T follicular helper cell (primary cell): Measurements from ENCODE around the gene GPC5.

ENCODE experiments used
- DNase-seq: peaks from one replicate; pipeline ENCODE4 v3.0.0-alpha.2; 2020; ENCODE audit warnings: low read depth

Gene GPC5

DNA sequence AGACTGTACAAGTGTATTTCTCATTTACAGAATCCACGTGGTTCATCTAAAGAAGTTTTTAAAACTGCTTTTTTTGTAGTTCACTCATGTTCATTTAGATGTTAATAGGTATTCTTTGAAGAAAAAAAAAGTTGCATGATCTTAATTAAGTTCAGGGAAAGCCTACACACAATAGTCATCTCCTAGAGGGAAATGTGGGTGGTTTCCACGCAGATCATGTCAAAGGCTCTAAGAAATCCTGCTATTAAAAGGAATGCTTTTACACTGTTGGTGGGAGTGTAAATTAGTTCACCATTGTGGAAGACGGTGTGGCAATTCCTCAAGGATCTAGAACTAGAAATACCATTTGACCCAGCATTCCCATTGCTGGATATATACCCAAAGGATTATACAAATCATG, 312.3 kb downstream of the GPC5 start:
- no peak for DNase-seq

DNA sequence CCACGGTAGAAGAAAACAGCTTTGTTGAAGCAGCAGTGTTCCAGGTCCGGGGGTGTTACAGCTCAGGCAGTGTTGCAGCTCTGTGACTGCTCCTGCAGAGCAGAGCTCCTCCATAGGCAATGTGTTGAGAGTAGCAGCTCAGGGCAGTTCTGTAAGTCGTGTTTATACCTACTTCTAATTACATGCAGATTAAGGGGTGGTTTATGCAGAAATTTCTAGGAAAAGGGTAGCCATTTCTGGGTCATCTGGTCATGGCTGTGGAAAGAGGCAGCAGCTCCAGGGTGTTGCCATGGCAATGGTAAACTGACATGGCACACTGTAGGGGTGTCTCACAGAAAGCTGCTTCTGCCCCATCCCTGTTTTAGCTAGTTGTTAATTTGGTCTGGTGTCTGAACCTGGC, 316.4 kb downstream of the GPC5 start:
- no peak for DNase-seq

GRCh38 chr13:91716436-91717065, 318.1 kb downstream of the GPC5 start:
- no peak for DNase-seq

- DNase-seq, result no peak
Observed at GRCh38 chr13:91719033-91719432, 320.6 kb downstream of the GPC5 start.

DNA sequence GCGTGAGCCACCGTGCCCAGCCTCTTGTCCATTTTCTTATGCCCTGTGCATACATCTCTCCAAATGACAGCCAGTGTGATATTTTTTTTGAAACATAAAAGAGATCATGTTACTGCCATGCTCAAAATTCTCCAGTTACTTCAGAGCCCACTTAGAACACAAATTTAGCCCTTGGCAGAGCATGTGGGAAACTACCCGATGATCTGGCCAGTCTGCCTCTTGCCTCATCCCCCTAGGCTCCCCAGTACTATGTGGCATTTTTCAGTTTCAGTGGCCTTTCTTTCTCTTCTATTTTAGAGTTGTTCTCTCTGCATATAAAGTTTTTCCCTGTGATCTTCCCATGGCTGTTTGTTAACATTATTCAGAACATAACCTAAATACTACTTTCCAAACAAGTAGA, 323.0 kb downstream of the GPC5 start:
- DNase-seq, result no peak

- no peak for DNase-seq
Observed at GRCh38 chr13:91722267-91722884, 324.0 kb downstream of the GPC5 start.

DNA sequence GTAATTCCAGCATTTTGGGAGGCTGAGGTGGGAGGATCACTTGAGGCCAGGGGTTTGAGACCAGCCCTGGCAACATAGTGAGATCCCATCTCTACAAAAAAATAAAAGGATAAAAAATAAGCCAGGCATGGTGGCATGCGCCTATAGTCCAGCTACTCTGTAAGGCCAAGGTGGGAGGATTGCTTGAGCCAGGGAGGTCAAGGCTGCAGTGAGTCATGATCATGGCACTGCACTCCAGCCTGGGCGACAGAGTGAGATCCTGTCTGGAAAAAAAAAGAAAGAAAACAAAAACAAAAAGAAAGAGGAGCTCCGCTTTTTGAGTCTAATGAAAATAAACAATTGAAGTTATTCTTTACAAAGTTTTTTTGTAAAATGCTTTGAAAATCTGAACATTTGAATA, 326.2 kb downstream of the GPC5 start:
- no peak for DNase-seq

GRCh38 chr13:91725646-91726045, 327.2 kb downstream of the GPC5 start:
- no peak for DNase-seq

DNA sequence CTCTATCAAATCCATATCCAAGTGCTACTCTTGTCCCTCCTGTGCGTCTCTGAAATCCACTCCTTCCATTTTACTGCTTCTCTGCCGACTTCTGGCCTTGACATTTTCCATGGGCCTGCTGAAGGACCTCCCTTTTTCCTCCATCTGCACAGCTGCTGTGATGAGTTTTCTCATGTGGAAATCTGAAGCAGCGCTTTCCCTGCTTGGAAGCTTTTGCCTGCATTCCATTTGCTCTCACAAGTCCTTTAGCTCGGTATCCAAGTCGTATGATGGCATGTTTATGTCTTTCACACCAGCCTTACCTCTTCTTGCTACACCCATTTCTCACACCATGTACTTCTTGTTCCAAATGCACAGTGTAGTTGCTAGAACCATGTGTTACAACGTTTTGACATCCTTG, 328.2 kb downstream of the GPC5 start:
- no peak for DNase-seq

GRCh38 chr13:91729859-91730258, 331.4 kb downstream of the GPC5 start:
- no peak for DNase-seq

DNA sequence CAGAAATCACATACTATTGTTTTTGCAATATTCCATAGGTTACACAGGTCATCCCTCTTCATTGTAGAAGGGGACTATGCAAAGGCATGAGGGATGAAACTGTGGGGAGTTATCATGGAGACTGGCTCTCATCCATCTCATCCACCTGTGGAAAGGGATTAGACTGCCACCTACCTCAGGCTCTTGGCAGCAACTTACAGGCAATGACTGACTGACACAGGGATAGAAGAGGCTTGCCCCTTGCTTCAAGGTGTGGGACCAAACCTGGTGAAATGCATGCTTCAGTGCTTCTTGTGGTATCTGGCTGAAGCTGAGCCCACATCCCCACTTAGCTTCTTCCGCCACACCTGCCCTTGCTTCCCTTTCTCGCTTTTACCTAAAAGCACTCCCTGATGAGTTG, 341.3 kb downstream of the GPC5 start:
- DNase-seq, result no peak

- no peak for DNase-seq
Observed at GRCh38 chr13:91740756-91741155, 342.3 kb downstream of the GPC5 start.

- no peak for DNase-seq
Observed at GRCh38 chr13:91741925-91742324, 343.5 kb downstream of the GPC5 start.

GRCh38 chr13:91744284-91744683, 345.9 kb downstream of the GPC5 start:
- no peak for DNase-seq

DNA sequence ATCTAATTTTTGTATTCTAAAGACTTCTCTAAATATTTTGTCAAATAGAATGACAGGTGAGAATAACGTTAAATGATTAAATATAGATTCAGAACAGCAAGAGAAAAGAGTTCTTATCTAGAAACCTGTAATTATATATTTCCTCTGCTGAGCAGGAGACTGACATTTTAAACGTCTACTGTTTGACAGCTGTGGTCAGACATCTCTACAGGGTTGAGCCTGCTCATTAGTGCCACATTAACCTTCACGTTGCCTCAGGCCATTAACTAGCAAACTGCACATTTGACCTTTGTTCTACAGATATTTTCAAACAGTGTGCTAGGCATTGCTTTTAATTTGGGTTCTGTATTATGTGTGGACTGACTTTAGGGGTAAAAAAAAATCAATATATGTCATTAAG, 347.5 kb downstream of the GPC5 start:
- no peak for DNase-seq

DNA sequence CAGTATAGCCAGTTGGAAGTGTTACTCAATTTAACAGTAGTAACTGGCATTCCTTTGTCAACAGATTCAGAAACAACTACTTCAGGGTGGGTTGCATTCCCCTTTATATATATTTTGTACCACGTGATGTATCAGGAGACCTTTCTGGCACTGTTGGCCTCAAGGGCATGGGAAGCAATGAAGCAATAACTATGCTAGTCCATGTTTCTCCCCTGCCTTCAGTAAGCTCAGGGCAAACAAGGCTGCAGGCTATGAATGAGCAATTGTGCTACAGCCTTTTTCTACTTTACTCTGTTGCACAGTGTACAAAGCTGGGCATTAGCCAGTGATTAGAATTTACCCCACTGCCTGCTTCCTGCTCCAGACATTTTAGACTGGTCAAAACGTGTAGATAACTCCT, 348.8 kb downstream of the GPC5 start:
- DNase-seq, result no peak

DNA sequence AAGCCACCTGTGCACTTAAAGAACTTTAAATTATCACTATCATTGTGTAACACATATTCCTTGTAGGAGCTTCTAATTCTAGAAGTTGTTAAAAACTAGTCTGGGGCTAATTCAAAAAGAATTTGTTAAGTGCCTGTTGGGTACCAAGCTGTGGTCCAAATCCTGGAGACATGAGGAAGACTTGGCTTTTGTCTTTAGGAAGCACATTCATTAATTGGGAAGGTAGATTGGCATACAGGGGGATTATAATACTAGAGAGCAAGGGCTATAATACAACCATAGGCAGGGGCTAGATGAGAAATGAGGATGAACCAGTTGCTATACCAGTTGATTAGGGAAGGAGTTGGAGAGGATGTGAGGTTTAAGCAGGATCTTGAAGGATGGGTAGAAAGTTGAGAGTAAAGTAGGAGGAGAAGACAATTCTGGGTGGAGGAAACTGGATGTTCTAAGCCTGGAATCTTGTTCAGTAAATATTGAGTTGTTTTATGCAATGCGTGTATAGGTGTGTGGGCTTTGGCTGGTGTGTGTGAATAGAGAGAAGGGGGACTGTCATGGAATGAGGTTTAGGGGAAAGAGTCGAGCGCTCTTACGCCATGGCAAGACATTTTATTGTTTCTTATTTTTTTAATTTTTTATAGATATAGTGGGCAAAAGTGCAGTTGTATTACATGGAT, 350.1 kb downstream of the GPC5 start:
- DNase-seq, result no peak

GRCh38 chr13:91758724-91759123, 360.3 kb downstream of the GPC5 start:
- no peak for DNase-seq

DNA sequence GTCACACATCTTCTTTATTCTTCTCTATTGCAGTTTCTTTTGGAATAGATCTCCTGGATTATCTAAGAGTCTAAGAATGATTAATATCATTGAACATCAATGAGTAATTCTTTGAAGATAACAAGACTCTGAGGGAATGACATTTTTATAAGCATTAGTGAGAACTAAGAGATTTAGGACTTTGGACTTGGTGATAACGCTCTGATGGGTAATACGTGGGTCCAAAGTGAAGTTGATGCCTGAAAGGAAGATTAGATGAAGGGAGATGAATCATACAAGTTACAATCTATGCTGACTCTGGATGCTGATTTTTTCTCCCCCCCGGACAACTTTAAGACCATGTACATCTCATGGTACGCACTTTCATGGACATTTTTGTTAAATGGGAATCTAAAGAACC, 364.5 kb downstream of the GPC5 start:
- DNase-seq, result no peak

DNA sequence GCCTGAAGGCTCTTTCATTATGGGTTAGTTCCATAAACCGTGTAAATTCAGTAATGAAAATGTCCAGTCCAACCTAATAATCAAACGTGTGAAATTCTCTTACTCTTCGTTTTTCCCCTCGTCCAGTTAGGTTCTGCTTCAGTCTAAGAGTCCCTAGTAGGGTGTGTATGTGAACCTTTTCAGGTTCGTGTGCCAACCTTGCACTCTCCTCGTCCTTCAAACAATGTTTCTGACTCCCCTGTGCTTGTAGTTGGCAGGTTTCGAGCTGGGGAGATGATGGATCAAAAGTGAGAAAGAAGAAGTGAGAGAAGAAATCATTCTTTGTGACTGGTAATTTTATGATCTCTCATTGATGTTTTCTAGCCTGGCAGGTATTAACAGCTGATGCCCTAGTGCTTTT, 366.1 kb downstream of the GPC5 start:
- DNase-seq, result no peak

DNA sequence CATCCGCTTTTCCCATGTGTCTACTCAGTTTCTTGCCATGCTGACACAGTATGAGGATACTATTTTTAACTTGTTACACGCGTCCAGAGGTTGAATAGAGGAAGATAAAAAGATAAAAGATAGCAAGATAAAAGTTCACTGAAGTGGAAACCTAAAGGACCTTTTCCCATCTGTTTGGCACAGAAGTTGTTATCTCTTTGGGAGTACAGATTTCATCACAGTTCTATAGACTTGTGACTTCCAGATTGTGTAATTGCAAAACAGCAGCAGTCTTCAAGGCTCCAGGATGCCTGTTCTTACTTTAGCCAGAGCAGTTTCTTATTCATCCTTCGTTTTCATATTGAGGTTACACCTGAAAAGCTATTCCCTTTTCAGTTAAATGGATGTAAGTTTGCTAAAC, 369.2 kb downstream of the GPC5 start:
- no peak for DNase-seq

- no peak for DNase-seq
Observed at GRCh38 chr13:91768746-91769145, 370.3 kb downstream of the GPC5 start.

GRCh38 chr13:91771229-91771628, 372.8 kb downstream of the GPC5 start:
- DNase-seq, result no peak
